ENCODE data around the gene PRKCI.
"Not testable (repeated sequence)": the region's sequence is repeated elsewhere in the genome, so short reads cannot be mapped to it uniquely, and the experiment has no call there.

Gene PRKCI

DNA sequence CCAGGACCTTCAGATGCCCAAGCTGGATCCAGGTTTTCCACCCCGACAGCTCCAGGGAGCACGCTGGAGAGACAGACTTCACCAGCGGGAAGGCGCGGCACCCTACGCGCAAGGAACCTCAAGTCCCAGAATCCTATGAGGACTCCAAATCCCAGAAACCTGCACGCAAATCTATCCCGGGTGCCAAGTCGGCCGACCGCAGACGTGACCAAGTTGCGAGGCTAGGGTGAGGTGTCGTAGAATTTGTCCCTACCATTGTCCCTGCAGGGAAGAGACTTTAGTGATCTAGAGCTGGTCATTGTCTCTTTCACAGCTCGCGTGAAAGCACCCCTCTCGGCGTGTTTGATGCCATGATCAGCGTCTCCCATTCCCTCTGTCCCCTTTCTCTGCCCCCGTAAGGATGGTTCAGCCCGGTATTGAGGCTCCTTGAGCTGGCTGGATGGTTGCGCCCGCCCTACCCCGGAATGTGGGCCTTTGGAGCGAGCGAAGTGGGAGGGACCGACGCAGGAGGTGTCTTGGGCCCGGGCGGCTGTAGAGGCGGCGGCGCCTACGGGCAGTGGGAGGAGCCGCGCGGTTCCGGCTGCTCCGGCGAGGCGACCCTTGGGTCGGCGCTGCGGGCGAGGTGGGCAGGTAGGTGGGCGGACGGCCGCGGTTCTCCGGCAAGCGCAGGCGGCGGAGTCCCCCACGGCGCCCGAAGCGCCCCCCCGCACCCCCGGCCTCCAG is at the start of gene PRKCI:
Gene PRKCI (plus strand): TSS at position 501 of the 723 bp plus-strand sequence. CDS start 246 bp downstream, outside the sequence.
- peak; percentile 94 for DNase-seq

GRCh38 chr3:170178651-170179050 is 43.6 kb upstream of the PRKCI start:
- peak; percentile 73 for DNase-seq

GRCh38 chr3:170179432-170179831 is 42.8 kb upstream of the PRKCI start:
- no peak for DNase-seq

- DNase-seq: peak; percentile 39
Observed at GRCh38 chr3:170180079-170180907, 41.9 kb upstream of the PRKCI start.

DNA sequence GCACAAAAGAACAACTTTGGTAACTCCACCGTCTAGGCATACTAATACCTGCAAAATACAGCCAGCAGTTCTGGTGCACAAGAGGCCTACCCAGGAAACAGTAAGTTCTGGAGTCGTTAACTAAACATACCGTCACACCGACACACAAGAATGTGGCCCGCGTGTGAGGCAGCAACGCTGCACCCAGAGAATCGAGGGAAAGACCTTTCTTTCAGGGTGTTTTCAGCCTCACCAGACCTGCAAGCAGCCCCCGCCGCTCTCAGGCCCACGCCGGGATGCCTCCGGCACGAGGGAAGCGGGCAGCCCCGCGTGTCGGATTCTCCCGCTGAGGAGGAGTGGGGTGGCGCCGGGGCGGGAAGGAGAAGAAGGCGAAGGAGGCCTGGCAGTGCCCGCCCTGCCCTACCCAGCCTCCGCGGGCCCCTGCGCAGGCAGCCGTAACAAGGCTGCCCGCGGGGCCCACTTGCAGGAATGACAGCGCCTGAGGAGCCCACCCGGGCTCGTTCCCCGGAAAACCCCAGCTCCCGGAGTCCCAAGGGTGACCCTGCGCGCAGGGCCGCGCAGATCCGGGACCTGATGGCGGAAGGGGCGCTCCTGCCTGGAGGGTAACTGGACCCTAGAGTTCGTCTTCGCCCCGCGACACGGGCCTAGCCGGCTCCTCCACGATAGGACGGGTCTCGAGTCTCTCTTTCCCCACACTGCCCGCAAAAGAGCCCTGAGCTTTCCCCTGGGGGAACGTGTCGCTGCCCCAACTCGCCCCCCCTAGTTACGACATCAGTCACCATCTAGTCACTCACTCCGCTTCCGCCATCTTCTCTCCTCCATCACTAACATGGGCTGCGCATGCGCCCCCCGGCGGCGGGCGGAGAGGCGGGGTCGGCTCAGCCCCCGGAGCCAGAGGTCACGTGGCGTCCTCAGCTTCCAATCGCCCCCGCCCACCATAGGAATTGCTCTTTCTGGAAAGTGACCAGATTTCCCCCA is 41.0 kb upstream of the PRKCI start, which contains the start of gene PHC3:
Gene PHC3 (minus strand): TSS at position 826 of the 978 bp plus-strand sequence. CDS start 18 bp downstream, at position 808.
- peak; percentile 93 for DNase-seq

- no peak for DNase-seq
Observed at GRCh38 chr3:170189398-170190256, 32.6 kb upstream of the PRKCI start.

GRCh38 chr3:170195759-170196158 is 26.5 kb upstream of the PRKCI start:
- not testable (repeated sequence) for DNase-seq

DNA sequence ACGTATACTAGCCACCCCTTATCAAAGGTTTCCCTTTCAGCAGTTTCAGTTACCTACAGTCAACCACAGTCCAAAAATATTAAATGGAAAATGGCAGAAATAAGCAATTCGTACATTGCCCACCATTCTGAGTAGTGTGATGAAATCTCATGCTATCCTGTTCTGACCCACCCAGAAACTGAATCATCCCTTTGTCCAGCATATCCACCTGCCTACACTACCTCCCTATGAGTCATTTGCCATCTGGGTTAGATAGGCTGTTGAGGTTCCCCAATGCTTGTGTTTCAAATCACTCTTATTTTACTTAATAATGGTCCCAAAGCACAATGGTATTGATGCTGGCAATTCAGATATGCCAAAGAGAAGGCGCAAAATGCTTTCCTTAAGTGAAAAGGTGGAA is 25.4 kb upstream of the PRKCI start:
- DNase-seq: no peak

DNA sequence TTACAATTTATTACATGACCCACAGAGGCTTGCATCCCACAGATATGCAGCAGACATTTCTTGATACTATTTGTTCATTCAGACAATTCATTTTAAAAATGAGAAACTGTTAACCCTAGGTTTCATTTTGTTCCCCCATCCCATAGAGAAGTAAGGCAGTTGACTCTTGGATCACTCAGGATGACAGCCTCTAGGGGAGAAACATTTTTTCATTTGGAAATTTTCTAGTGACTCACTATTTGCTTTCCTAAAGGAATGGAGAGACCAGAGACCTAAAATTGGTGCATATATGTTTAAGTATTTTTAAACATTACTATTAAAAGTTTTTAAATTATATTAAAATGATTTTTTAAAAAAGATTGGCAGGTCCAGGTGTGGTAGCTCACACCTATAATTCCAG is 21.2 kb upstream of the PRKCI start:
- DNase-seq: no peak

- no peak for DNase-seq
Observed at GRCh38 chr3:170201527-170201926, 20.7 kb upstream of the PRKCI start.

DNA sequence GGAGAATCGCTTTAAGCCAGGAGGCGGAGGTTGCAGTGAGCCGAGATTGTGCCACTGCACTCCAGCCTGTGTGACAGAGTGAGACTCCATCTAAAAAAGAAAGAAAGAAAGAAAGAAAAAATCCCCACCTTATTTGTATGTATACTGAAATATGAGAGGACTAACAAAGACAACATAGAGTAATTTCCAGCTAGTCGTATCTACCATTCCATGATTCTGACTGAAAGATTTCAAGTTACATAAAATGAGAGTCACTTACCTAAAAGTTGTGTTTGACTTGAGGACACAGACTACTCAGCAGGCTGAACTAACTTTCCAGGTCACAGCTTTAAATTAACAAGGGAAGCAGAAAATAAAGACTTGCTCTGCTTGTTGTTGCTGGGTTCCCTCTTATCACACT is 18.8 kb upstream of the PRKCI start:
- DNase-seq: no peak

- no peak for DNase-seq
Observed at GRCh38 chr3:170204023-170204472, 18.2 kb upstream of the PRKCI start.

- no peak for DNase-seq
Observed at GRCh38 chr3:170204509-170204908, 17.7 kb upstream of the PRKCI start.

- no peak for DNase-seq
Observed at GRCh38 chr3:170205302-170205701, 16.9 kb upstream of the PRKCI start.

GRCh38 chr3:170206164-170206762 is 16.0 kb upstream of the PRKCI start:
- DNase-seq: not testable (repeated sequence)

DNA sequence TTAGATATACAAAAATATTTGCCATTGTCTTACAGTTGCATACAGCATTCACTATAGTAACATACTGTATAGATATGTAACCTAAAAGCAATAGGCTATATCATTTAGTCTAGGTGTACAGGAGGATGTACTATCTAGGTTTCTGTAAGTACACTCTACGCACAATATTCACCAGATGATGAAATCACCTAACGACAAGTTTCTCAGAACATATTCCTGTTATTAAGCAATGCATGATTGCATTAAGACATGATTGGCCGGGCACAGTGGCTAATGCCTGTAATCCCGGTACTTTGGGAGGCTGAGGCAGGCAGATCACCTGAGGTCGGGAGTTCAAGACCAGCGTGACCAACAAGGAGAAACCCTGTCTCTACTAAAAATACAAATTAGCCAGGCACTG is 14.5 kb upstream of the PRKCI start:
- no peak for DNase-seq

DNA sequence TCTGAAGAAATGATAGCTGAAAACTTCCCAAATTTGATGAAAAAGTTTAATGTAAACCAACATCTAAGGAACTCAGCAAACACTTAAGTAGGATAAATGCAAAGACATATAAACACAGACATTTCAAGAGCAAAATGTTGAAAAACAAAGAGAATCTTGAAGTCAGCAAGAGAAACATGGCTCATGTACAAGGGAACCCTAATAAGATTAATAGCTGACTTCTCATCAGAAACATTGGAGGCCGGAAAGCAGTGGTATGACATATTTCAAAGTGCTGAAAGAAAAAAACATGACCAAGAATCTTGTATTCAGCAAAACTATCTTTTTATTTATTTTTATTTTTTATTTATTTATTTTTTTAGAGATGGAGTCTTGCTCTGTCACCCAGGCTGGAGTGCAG is 10.6 kb upstream of the PRKCI start:
- no peak for DNase-seq

DNA sequence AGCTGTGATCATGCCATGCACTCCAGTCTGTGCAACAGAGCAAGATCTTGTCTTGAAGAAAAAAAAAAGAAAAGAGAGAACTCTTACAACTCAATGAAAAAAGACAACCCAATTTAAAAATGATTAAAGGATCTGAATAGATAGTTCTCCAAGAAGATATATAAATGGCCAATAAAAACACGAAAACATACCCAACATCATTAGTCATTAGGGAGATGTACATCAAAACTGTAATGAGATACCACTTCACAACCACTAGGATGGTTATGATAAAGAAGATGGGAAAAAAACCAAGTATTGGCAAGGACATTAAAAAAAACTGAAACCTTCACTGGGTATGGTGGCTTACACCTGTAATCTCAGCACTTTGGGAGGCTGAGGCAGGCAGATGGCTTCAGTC is 2.4 kb upstream of the PRKCI start:
- no peak for DNase-seq

DNA sequence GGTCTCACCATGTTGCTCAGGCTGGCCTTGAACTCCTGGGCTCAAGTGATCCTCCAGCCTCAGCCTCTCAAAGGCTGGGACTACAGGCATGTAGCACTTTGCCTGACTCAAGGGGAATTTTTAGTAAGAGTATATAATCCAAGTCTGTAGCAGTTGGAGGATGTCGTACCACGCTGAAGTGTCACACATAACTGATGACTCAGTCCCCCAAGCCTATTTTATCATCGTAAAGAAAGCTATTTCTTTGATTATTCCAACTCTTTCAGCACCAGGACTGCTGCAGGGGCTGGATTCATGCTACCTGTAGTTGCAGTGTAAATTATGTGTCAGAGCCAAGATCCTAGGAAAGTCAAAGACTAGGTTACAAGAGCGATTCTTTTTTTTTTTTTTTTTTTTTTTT is 1.4 kb upstream of the PRKCI start:
- no peak for DNase-seq

GRCh38 chr3:170222647-170223541 is 670 bp downstream of the PRKCI start:
- peak; percentile 41 for DNase-seq
